Measurements from ENCODE around the gene BCAP31. TPM values are rescaled to one million over a fixed set of nuclear protein-coding genes. Genes with fewer than 3 reads are reported as not detected.

Gene BCAP31
- total RNA-seq, 4 donors from 2014 or later: 37.6 to 113 (median 74.4) TPM

GRCh38 chrX:153725832-153726285, 1.7 kb upstream of the BCAP31 start:
- intact Hi-C loops (cut with DNase I; ENCODE audit: low total_unique reads): no loop called here
- in situ Hi-C loops (cut with MboI; ENCODE audit: low pct_ligation_motif_present in 1 of 4, low pct_unique_long_range_greater_than_20kb in 1 of 4, low sequenced_read_pairs in 3 of 4): no loop called here
- no peak for DNase-seq
- Histone ChIP-seq H3K4me3 (peak overlapping the region in 2 of 4 donors; percentile 5 to 88), H3K9me3 (no peaks in the 10 kb centered on the region), H3K4me1 (peaks cover 25 to 56% (median 44%) of the 10 kb centered on the region in 4 donors), H3K27ac (peak overlapping the region; percentile 95 to 98 (median 97)), H3K27me3 (no peaks in the 10 kb centered on the region), H3K36me3 (no peaks in the 10 kb centered on the region)
- TF ChIP-seq POLR2AphosphoS5 (IDR thresholded peaks at IDR 0.05) (no peak), POLR2A (IDR thresholded peaks at IDR 0.05) (no peak), EP300 (IDR thresholded peaks at IDR 0.05; ENCODE audit: low read depth) (no peak), CTCF (IDR thresholded peaks at IDR 0.05) (no peak)
- 87% methylated on average over 35 of the region's 35 CpGs; no CpG with 5 or more reads in 1 of the 2 donors for WGBS, 2 donors (ENCODE audit: low coverage in 1 of 2)

GRCh38 chrX:153725039-153725831, 1.0 kb upstream of the BCAP31 start:
- H3K36me3 ChIP-seq: no peaks in the 10 kb centered on the region
- no peak for TF ChIP-seq EP300 (IDR thresholded peaks at IDR 0.05; ENCODE audit: low read depth)
- no peak for TF ChIP-seq CTCF (IDR thresholded peaks at IDR 0.05)
- no peak for TF ChIP-seq POLR2AphosphoS5 (IDR thresholded peaks at IDR 0.05)
- TF ChIP-seq POLR2A (IDR thresholded peaks at IDR 0.05): no peak
- intact Hi-C loops (cut with DNase I; ENCODE audit: low total_unique reads): no loop called here
- H3K4me1 ChIP-seq: peaks cover 25 to 56% (median 44%) of the 10 kb centered on the region in 4 donors
- WGBS, 2 donors (ENCODE audit: low coverage in 1 of 2): 87% methylated on average over 49 of the region's 55 CpGs; no CpG with 5 or more reads in 1 of the 2 donors
- peak overlapping the region; percentile 46 to 88 (median 72) for H3K4me3 ChIP-seq
- no peak for DNase-seq
- no peaks in the 10 kb centered on the region for H3K9me3 ChIP-seq
- peak overlapping the region; percentile 95 to 98 (median 97) for H3K27ac ChIP-seq
- H3K27me3 ChIP-seq: no peaks in the 10 kb centered on the region
- in situ Hi-C loops (cut with MboI; ENCODE audit: low pct_ligation_motif_present in 1 of 4, low pct_unique_long_range_greater_than_20kb in 1 of 4, low sequenced_read_pairs in 3 of 4): no loop called here

GRCh38 chrX:153723351-153724251, 586 bp downstream of the BCAP31 start:
- Histone ChIP-seq H3K4me1 (peaks cover 25 to 52% (median 44%) of the 10 kb centered on the region in 4 donors), H3K4me3 (peak overlapping the region; percentile 61 to 88 (median 82)), H3K9me3 (no peaks in the 10 kb centered on the region), H3K36me3 (no peaks in the 10 kb centered on the region), H3K27ac (peak overlapping the region; percentile 95 to 98 (median 97)), H3K27me3 (no peaks in the 10 kb centered on the region)
- intact Hi-C loops (cut with DNase I; ENCODE audit: low total_unique reads) (no loop called here), in situ Hi-C loops (cut with MboI; ENCODE audit: low pct_ligation_motif_present in 1 of 4, low pct_unique_long_range_greater_than_20kb in 1 of 4, low sequenced_read_pairs in 3 of 4) (no loop called here)
- 43% methylated on average over 78 of the region's 78 CpGs; no CpG with 5 or more reads in 1 of the 2 donors for WGBS, 2 donors (ENCODE audit: low coverage in 1 of 2)
- no peak for TF ChIP-seq POLR2AphosphoS5 (IDR thresholded peaks at IDR 0.05)
- TF ChIP-seq CTCF (IDR thresholded peaks at IDR 0.05): peak in 2 of 5 experiments; percentile 5 to 26
- peak; percentile 26 for TF ChIP-seq POLR2A (IDR thresholded peaks at IDR 0.05)
- DNase-seq: peak; percentile 55

Measured in transverse colon (tissue), 4 donors.